HG03565 (cell line): ENCODE results near the gene ZMYM2.

ENCODE experiments used
- ATAC-seq: cut with Tn5 transposase; IDR thresholded peaks from one replicate; pipeline ENCODE4 v1.9.1; 2021; ENCODE audit warnings: mild to moderate bottlenecking, moderate library complexity; ENCODE audit not compliant: unreplicated experiment

Gene ZMYM2

DNA sequence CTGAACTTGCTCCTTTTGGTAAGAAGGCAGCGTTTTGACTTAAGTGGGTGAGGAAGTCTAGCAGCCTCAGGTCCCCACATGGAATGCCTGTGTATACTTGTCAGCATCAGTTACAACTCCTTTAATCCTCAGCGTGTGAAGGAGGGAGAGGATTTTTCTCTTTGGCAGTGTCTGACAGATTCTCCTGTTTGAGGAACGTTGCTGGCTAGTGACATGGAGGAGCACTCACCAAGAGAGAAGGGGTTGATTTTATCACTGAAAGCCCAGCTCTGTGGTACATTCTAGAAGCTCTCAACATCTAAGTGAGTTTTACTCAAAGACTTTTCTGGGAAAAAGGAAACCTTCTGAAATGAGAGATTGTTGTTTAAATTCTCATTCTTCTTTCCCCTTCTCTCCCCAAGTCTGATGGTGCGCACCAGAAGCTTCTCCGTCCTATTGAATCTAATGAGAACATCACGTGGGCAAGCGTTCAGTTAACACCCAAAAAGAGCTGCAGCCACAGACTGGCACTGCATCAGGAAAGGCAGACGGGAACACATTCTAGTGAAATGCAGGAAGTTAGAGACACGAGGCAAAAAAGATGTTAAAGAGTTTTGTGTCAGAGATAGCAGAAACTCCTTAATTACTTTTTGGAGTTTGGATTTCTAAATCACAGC is 144.1 kb downstream of the ZMYM2 start:
- ATAC-seq, result no peak

DNA sequence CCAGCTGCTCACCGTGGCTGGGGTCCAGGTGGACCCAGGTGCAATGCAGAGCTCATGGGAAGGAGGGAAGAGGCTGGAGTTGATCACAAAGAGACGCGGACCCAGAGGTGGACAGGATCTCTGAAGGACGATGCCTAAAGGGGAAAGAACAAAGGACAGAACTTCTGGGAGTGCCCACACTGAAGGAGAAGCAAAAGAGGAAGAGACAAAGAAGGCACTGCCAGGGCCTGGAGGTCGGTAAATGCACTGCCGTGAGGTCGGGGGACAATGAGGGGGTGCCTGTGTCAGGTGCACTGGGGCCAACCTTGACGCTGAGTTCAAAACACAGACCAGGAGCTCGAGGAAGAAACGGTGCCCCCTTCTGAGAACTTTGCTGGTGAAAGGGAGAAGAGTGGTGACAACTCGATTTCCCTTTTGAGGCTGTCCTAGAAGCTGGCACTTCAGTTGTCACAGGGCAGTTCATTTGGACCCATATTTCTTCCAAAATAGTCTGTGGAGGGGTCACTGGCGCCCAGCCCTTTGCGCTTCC is 146.7 kb downstream of the ZMYM2 start:
- ATAC-seq, result no peak

DNA sequence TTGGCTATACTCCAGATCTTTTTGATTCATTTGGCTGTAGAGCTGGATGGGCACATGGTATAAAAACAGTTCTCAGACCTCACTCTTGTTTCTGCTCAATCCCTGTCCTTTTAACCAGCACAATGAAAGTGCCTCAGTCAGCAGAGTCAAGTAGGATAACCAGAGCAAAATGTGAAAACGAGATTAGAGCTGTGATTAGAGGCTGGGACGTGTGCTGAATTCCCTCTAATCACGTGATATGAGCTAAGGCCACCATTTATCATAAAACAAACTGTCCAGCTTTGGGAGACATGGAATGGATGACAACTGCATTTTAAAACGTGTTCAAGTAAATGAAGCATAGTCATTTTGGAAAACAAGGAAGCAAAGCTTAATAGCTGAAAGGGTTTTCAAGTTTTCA is 148.2 kb downstream of the ZMYM2 start:
- no peak for ATAC-seq

GRCh38 chr13:20109037-20109436 is 150.5 kb downstream of the ZMYM2 start:
- no peak for ATAC-seq

DNA sequence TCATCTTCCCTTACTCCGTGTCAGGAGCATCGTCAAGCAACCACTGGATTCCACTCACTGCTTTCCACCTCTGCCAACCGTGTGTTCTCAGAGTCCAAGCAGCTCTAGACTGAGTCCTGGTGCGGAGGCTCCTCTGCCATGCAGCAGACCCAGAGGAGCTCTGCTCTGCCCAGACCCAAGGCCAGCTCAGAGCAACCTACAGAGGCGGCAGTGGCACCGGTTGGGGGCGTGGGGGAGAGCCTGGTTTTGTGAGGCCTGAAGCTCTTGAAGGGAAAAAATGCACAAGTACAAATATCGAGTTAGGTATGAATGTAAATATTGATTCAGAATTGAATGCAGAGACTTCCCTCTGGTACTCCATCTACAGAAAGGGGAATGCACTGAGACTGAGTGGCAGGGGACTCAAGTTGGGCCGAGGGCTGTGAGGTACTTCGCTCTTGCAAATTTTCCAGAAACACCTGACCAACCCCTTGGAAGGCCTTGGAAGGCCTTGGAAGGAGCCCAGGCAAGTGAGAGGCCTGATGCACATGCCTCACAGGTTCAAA is 155.6 kb downstream of the ZMYM2 start:
- no peak for ATAC-seq

DNA sequence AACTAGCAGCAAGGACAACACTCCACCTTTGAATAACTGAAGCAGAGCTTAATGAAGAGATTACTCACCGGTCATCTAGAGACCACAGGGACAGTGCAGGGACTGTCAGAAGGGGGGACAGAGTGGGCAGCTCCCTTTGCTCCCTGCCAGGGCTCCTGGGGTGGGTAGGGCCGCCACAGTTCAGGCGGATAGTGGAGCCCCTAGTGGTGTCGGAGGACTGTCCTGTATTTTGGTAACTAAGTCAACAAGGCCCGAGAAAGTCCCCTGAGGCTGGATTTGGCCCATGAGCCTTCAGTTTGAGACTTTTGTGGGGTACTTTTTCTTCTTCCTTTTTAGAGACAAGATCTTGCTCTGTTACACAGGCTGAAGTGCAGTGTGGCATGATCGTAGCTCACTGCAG is 157.7 kb downstream of the ZMYM2 start:
- no peak for ATAC-seq

- no peak for ATAC-seq
Observed at GRCh38 chr13:20118268-20119140, 160.0 kb downstream of the ZMYM2 start.

GRCh38 chr13:20119960-20120359 is 161.4 kb downstream of the ZMYM2 start:
- no peak for ATAC-seq

GRCh38 chr13:20121159-20121525 is 162.6 kb downstream of the ZMYM2 start:
- ATAC-seq, result no peak

DNA sequence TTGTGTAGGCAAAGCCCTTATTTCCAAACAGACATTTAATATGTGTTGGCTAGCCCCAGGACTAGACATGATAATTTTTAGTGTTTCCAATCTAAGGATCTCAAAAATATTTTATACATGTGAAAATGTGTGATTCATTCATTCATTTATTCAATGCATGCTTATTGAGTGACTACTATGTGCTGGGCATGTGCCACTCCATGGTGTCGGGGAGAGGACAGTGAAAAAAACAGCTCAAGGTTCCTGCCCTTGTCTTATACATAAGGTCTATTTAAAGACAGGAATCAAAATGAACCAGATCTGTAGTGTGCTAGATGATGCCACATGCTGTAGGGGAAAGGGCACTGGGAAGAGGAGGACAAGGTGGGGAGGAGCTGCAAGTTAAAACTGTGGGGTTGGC is 165.8 kb downstream of the ZMYM2 start:
- no peak for ATAC-seq

GRCh38 chr13:20125129-20125782 is 166.7 kb downstream of the ZMYM2 start:
- ATAC-seq, result no peak

GRCh38 chr13:20125783-20126165 is 167.2 kb downstream of the ZMYM2 start:
- ATAC-seq, result no peak

DNA sequence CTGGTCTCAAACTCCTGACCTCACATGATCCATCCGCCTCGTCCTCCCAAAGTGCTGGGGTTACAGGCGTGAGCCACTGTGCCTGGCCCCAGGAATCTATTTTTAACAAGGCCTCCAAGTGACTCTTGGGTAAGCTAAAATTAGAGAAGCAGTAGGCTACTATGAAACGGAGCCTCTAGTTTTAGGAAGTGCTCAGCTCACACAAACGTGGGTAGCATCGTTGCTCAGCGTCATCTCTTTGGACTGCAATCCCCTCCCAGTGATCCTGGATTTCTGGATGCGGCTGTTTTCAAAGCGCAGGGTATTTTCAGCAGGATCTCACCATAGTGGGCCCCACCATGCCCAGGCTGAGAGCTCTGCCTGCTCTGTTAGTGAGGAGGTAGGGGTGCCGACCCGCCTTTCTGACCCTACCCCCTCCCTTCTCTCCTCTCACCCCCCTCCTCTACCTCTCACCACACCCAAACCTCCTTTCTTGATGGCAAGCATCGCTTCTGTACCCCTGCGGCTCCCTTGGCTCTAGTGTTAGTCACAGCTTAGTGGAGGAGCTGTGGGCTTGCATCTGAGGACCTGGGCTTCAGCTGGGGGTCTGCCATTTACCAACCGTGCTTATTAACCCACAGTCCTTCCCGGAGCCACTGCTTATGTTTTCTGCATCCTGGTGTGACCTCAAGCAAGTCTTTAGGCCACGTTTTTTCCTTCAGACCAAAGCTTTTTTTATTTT is 168.2 kb downstream of the ZMYM2 start:
- no peak for ATAC-seq

DNA sequence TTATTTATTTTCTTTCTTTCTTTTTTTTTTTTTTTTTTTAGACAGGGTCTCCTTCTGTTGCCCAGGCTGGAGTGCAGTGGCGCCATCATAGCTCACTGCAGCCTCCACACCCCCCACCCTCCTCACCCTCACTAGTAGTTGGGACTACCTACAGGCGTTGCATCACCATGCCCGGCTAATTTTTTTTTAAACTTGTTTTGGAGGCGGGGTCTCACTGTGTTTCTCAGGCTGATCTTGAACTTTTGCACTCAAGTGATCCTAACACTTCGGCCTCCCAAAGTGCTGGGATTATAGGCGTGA is 168.7 kb downstream of the ZMYM2 start:
- no peak for ATAC-seq

GRCh38 chr13:20127562-20128458 is 169.3 kb downstream of the ZMYM2 start:
- no peak for ATAC-seq

- no peak for ATAC-seq
Observed at GRCh38 chr13:20128459-20128931, 170.0 kb downstream of the ZMYM2 start.

DNA sequence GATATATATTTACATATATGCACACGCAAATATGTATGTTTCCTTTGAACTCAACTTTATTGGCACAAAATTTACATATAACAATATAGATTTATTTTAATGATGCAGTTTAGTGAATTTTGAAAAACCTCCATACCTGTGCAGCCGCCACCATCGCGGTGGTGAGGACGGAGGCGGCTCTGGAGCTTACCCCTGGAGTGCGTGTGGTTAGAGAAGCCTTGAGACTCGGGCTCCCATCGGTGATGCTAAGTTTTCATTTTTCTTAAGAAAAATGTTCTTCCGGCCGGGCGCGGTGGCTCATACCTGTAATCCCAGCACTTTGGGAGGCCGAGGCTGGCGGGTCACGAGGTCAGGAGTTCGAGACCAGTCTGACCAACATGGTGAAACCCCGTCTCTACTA is 170.5 kb downstream of the ZMYM2 start:
- no peak for ATAC-seq

DNA sequence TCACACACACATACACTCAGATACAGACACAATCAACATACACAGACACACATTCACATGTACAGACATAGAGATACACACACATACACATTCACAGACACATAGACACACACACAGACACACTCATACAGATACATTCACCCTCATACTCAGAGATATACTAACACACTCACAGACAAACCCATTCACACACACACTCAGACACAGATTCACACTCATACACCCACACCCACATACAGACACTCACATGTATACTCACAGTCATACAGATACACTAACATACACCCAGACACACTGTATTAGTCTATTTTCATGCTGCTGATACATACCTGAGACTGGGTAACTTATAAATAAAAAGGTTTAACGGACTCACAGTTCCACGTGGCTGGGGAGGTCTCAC is 171.5 kb downstream of the ZMYM2 start:
- no peak for ATAC-seq

- ATAC-seq, result no peak
Observed at GRCh38 chr13:20130652-20131051, 172.1 kb downstream of the ZMYM2 start.
